ENCODE data around the gene ID4.

ID4 gene

DNA sequence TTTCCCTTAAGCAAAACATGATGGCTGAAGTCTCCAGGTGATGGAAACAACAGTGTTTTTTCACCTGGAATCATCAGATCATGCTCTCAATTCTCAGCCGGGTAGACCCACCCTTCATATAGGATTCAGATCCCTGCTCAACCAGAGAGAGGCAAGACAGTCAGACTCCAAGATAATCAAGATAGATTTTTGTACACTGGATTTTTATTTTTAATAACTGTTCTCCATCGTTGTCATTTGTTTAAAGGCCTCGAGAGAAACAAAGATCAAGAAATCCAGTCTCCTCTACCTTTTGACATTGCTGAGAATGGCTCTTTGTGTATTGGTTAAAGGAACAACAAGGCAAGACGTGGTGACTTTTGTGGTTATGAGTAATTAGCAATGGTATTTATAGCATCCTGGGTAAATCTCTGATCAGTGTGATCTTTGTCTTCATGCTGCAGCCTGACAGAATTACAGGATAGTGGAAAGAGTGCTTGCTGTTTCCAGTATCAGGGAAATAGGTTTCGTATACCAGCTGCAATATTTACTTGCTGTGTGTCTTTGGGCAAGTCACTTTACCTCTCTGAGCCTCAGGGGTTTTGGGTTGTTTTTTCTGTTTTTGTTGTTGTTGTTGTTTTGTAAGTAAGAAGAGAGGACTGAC, 29.9 kb downstream of the ID4 start:
- Histone ChIP-seq H3K9ac (no peak overlapping the region), H3K4me3 (ENCODE audit: low read depth, low read length) (no peak overlapping the region), H3K9me3 (ENCODE audit: control insufficient read depth, low read length) (no peaks in the 10 kb centered on the region), H3K4me1 (no peaks in the 10 kb centered on the region), H3K79me2 (no peaks in the 10 kb centered on the region), H3K36me3 (ENCODE audit: control insufficient read depth, insufficient read depth, low read length) (no peaks in the 10 kb centered on the region), H3K27me3 (ENCODE audit: control insufficient read depth, insufficient read depth, low read length) (no peaks in the 10 kb centered on the region), H3K4me2 (ENCODE audit: low read length) (no peak overlapping the region), H2AFZ (no peak overlapping the region), H3K27ac (no peak overlapping the region)
- TF ChIP-seq, protein P1, sequence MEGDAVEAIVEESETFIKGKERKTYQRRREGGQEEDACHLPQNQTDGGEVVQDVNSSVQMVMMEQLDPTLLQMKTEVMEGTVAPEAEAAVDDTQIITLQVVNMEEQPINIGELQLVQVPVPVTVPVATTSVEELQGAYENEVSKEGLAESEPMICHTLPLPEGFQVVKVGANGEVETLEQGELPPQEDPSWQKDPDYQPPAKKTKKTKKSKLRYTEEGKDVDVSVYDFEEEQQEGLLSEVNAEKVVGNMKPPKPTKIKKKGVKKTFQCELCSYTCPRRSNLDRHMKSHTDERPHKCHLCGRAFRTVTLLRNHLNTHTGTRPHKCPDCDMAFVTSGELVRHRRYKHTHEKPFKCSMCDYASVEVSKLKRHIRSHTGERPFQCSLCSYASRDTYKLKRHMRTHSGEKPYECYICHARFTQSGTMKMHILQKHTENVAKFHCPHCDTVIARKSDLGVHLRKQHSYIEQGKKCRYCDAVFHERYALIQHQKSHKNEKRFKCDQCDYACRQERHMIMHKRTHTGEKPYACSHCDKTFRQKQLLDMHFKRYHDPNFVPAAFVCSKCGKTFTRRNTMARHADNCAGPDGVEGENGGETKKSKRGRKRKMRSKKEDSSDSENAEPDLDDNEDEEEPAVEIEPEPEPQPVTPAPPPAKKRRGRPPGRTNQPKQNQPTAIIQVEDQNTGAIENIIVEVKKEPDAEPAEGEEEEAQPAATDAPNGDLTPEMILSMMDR (IDR thresholded peaks at IDR 0.05) = no peak

DNA sequence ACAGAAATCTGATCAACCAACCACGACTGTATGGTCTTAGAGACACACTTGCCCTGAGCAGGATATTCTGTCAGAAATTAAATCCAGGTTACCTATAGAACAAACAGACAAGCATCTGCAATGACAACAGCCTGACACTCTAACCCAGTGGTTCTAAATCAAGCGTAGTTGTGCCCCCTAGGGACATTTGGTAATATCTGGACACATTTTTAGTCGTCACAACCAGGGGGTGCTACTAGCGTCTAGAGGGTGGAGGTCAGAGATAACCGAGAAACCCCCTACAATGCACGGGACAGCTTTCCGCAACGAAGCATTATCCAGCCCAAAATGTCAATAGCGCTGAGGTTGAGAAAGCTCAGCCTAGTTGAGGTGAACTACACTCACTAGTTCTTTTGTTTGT, 32.3 kb downstream of the ID4 start:
- Histone ChIP-seq H3K27ac (no peak overlapping the region), H3K9ac (no peak overlapping the region), H3K36me3 (ENCODE audit: control insufficient read depth, insufficient read depth, low read length) (no peaks in the 10 kb centered on the region), H3K79me2 (no peaks in the 10 kb centered on the region), H2AFZ (no peak overlapping the region), H3K4me1 (no peaks in the 10 kb centered on the region), H3K4me2 (ENCODE audit: low read length) (no peak overlapping the region), H3K9me3 (ENCODE audit: control insufficient read depth, low read length) (no peaks in the 10 kb centered on the region), H3K4me3 (ENCODE audit: low read depth, low read length) (no peak overlapping the region), H3K27me3 (ENCODE audit: control insufficient read depth, insufficient read depth, low read length) (no peaks in the 10 kb centered on the region)
- TF ChIP-seq, protein P1 (IDR thresholded peaks at IDR 0.05) = no peak

DNA sequence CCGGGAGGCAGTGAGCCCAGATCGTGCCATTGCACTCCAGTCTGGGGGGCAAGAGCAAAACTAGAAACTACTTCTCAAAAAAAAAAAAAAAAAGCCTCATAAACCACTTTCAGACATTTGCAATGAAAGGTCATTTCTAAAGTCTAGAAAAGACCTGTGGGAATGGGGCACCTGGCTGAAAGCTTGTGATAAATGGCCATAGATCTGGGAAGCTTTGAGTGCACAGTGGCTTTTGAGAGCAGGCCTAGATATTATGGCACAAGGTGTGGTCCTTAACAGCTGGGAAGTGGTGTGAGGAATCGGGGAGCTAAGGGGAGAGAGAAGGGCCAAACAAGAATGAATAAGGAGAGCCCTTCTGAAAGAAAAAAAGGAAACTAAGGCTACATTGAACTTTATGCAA, 33.2 kb downstream of the ID4 start:
- H3K4me3 ChIP-seq (ENCODE audit: low read depth, low read length) = no peak overlapping the region
- H3K36me3 ChIP-seq (ENCODE audit: control insufficient read depth, insufficient read depth, low read length) = no peaks in the 10 kb centered on the region
- no peaks in the 10 kb centered on the region for H3K79me2 ChIP-seq
- TF ChIP-seq, protein P1 (IDR thresholded peaks at IDR 0.05) = no peak
- H3K27me3 ChIP-seq (ENCODE audit: control insufficient read depth, insufficient read depth, low read length) = no peaks in the 10 kb centered on the region
- no peak overlapping the region for H3K9ac ChIP-seq
- no peaks in the 10 kb centered on the region for H3K9me3 ChIP-seq (ENCODE audit: control insufficient read depth, low read length)
- no peaks in the 10 kb centered on the region for H3K4me1 ChIP-seq
- no peak overlapping the region for H2AFZ ChIP-seq
- no peak overlapping the region for H3K4me2 ChIP-seq (ENCODE audit: low read length)
- no peak overlapping the region for H3K27ac ChIP-seq

DNA sequence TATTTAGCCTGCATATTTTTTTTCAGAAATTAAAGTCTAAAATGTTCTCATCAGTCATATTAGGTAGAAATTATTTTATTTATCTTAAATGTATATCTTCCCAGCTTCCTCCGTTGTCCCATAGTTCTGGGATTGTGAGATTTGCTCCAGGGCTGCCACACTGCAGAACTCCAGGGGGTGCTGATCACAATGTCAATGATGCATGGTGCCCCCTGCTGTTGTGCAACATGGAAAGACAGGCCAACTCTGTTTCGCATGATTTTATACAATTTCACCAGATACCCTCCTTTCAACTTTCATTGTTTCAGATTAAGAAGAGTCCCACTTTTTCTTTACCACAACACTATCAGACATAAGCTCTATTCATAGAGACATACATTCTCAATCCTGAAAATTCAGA, 35.9 kb downstream of the ID4 start:
- TF ChIP-seq, protein P1 (IDR thresholded peaks at IDR 0.05) = no peak

DNA sequence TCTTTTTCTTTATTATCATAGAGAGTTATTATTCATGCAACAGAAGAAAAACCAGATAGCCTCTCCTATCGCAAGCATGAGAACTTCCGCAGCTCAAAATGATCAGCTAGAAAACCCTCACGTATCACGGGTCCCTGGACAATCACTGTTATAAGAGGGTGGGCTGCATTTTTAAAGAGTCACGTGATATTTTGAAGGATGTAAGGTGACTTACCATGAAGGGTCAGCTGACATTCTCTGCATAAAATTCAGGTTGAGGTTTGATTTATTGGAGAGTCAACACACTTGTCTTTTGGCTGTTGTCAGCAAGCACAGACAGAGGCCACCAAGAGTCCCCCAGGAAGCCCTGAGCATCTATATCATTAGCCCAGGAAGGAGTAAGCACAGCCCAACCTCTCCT, 39.5 kb downstream of the ID4 start:
- Histone ChIP-seq H3K27ac (no peak overlapping the region), H3K4me2 (ENCODE audit: low read length) (no peak overlapping the region)

More for the DNA sequence above, 35.9 kb downstream of the ID4 start:
- H3K4me3 ChIP-seq (ENCODE audit: low read depth, low read length) = no peak overlapping the region
- no peaks in the 10 kb centered on the region for H3K79me2 ChIP-seq
- H3K36me3 ChIP-seq (ENCODE audit: control insufficient read depth, insufficient read depth, low read length) = no peaks in the 10 kb centered on the region
- no peak overlapping the region for H3K27ac ChIP-seq
- H3K27me3 ChIP-seq (ENCODE audit: control insufficient read depth, insufficient read depth, low read length) = no peaks in the 10 kb centered on the region
- H3K9me3 ChIP-seq (ENCODE audit: control insufficient read depth, low read length) = no peaks in the 10 kb centered on the region
- no peak overlapping the region for H2AFZ ChIP-seq
- no peak overlapping the region for H3K9ac ChIP-seq
- no peaks in the 10 kb centered on the region for H3K4me1 ChIP-seq
- no peak overlapping the region for H3K4me2 ChIP-seq (ENCODE audit: low read length)

More for the DNA sequence above, 39.5 kb downstream of the ID4 start:
- Histone ChIP-seq H3K36me3 (ENCODE audit: control insufficient read depth, insufficient read depth, low read length) (no peaks in the 10 kb centered on the region), H3K27me3 (ENCODE audit: control insufficient read depth, insufficient read depth, low read length) (no peaks in the 10 kb centered on the region), H3K9ac (no peak overlapping the region), H3K9me3 (ENCODE audit: control insufficient read depth, low read length) (no peaks in the 10 kb centered on the region), H3K4me3 (ENCODE audit: low read depth, low read length) (no peak overlapping the region), H3K79me2 (no peaks in the 10 kb centered on the region), H2AFZ (no peak overlapping the region), H3K4me1 (peaks cover 3% of the 10 kb centered on the region)
- TF ChIP-seq, protein P1 (IDR thresholded peaks at IDR 0.05) = no peak

Measured in parathyroid adenoma (tissue), 2 donors.